Activated CD4-positive, alpha-beta T cell treated with anti-CD3 and anti-CD28 coated beads, Interleukin-2, amount 10 ng/mL, durations not matched to agents 24 days and 14 days (primary cell): ENCODE data around the gene ZCWPW1. TPM values are rescaled to one million over a fixed set of nuclear protein-coding genes. Genes with fewer than 3 reads are reported as not detected.
"Not testable (repeated sequence)": the region's sequence is repeated elsewhere in the genome, so short reads cannot be mapped to it uniquely, and the experiment has no call there.

Source experiments
- DNase-seq: peaks from one replicate; pipeline ENCODE4 v3.0.0; 2022
- H3K27ac Mint-ChIP-seq: one replicate; pipeline ENCODE4 v1.8.0; 2022; ENCODE audit warnings: mild to moderate bottlenecking, mixed read lengths
- H3K27me3 Mint-ChIP-seq: one replicate; pipeline ENCODE4 v1.8.0; 2022; ENCODE audit warnings: mixed read lengths
- H3K36me3 Mint-ChIP-seq: one replicate; pipeline ENCODE4 v1.8.0; 2022; ENCODE audit warnings: low read depth, mild to moderate bottlenecking, mixed read lengths
- H3K4me1 Mint-ChIP-seq: one replicate; pipeline ENCODE4 v1.8.0; 2021; ENCODE audit warnings: mixed read lengths
- H3K4me3 Mint-ChIP-seq: one replicate; pipeline ENCODE4 v1.8.0; 2022; ENCODE audit warnings: mild to moderate bottlenecking, moderate library complexity, mixed read lengths
- H3K9me3 Mint-ChIP-seq: one replicate; pipeline ENCODE4 v1.8.0; 2021; ENCODE audit warnings: mixed read lengths
- intact Hi-C: fragments of 100-400 bp; cut with micrococcal nuclease; formaldehyde crosslinking; loops from one replicate; pipeline ENCODE4 v1.15.1; 2023
- total RNA-seq: library from RNA; stranded (reverse); gene quantifications from 2 replicates; pipeline ENCODE4 v1.2.3, GENCODE V29; 2022

Gene ZCWPW1
- total RNA-seq, 1 donor from 2014 or later: 2.6 TPM

- no peaks in the 10 kb centered on the region for H3K27me3 Mint-ChIP-seq
- DNase-seq: no peak
- no peak overlapping the region for H3K27ac Mint-ChIP-seq
- peaks cover 41% of the 10 kb centered on the region for H3K36me3 Mint-ChIP-seq
- H3K4me1 Mint-ChIP-seq: peaks cover 10% of the 10 kb centered on the region
- intact Hi-C loops: no loop called here
- no peaks in the 10 kb centered on the region for H3K9me3 Mint-ChIP-seq
- no peak overlapping the region for H3K4me3 Mint-ChIP-seq
Measured at GRCh38 chr7:100466653-100467605, 38.4 kb upstream of the ZCWPW1 start.

GRCh38 chr7:100465702-100466311 lies 37.3 kb upstream of the ZCWPW1 start:
- Mint-ChIP-seq H3K27ac (no peak overlapping the region), H3K9me3 (no peaks in the 10 kb centered on the region), H3K27me3 (no peaks in the 10 kb centered on the region), H3K4me3 (no peak overlapping the region), H3K4me1 (peaks cover 8% of the 10 kb centered on the region), H3K36me3 (peaks cover 38% of the 10 kb centered on the region)
- DNase-seq: no peak
- intact Hi-C loops: no loop called here

- Mint-ChIP-seq H3K27ac (peak overlapping the region; percentile 11), H3K4me3 (no peak overlapping the region), H3K36me3 (peaks cover 40% of the 10 kb centered on the region), H3K4me1 (peaks cover 8% of the 10 kb centered on the region), H3K27me3 (no peaks in the 10 kb centered on the region), H3K9me3 (no peaks in the 10 kb centered on the region)
- intact Hi-C loops: no loop called here
- DNase-seq: no peak
Measured at GRCh38 chr7:100465299-100465698, 36.8 kb upstream of the ZCWPW1 start.

GRCh38 chr7:100464791-100465190 lies 36.3 kb upstream of the ZCWPW1 start:
- Mint-ChIP-seq H3K9me3 (no peaks in the 10 kb centered on the region), H3K36me3 (peaks cover 38% of the 10 kb centered on the region), H3K27ac (no peak overlapping the region), H3K4me3 (no peak overlapping the region), H3K4me1 (peaks cover 7% of the 10 kb centered on the region), H3K27me3 (no peaks in the 10 kb centered on the region)
- no peak for DNase-seq
- intact Hi-C loops: no loop called here

- H3K4me3 Mint-ChIP-seq: no peak within 1 kb of the TSS
- no peaks in the 10 kb centered on the region for H3K9me3 Mint-ChIP-seq
- no peaks in the 10 kb centered on the region for H3K27me3 Mint-ChIP-seq
- no peak within 1 kb of the TSS for H3K27ac Mint-ChIP-seq
- H3K36me3 Mint-ChIP-seq: peaks cover 39% of the 10 kb centered on the region
- intact Hi-C loops: no loop called here
- no peak for DNase-seq
- H3K4me1 Mint-ChIP-seq: peaks cover 4% of the 10 kb centered on the region
Measured at GRCh38 chr7:100464210-100464660, 35.7 kb upstream of the ZCWPW1 start, which contains the start of gene SPACDR. SPACDR (minus strand) TSS chr7:100464260; CDS start chr7:100464025, 235 bp downstream.

- Mint-ChIP-seq H3K36me3 (peaks cover 17% of the 10 kb centered on the region), H3K9me3 (no peaks in the 10 kb centered on the region), H3K27me3 (no peaks in the 10 kb centered on the region), H3K27ac (no peak overlapping the region), H3K4me1 (peaks cover 11% of the 10 kb centered on the region), H3K4me3 (no peak overlapping the region)
- DNase-seq: no peak
- intact Hi-C loops: no loop called here
Measured at GRCh38 chr7:100457033-100457432, 28.5 kb upstream of the ZCWPW1 start.

- Mint-ChIP-seq H3K27me3 (no peaks in the 10 kb centered on the region), H3K4me1 (peaks cover 11% of the 10 kb centered on the region), H3K36me3 (peaks cover 16% of the 10 kb centered on the region), H3K9me3 (no peaks in the 10 kb centered on the region), H3K27ac (no peak overlapping the region), H3K4me3 (no peak overlapping the region)
- intact Hi-C loops: no loop called here
- DNase-seq: no peak
Measured at GRCh38 chr7:100456562-100456961, 28.1 kb upstream of the ZCWPW1 start.

GRCh38 chr7:100455206-100455605 lies 26.7 kb upstream of the ZCWPW1 start:
- no peak for DNase-seq

GRCh38 chr7:100453854-100454253 lies 25.4 kb upstream of the ZCWPW1 start:
- H3K27me3 Mint-ChIP-seq, H3K9me3 Mint-ChIP-seq, intact Hi-C loops, H3K4me3 Mint-ChIP-seq, DNase-seq, H3K27ac Mint-ChIP-seq, H3K36me3 Mint-ChIP-seq: not testable (repeated sequence)
- peaks cover 18% of the 10 kb centered on the region for H3K4me1 Mint-ChIP-seq

More at GRCh38 chr7:100455206-100455605, 26.7 kb upstream of the ZCWPW1 start:
- Mint-ChIP-seq H3K27ac (no peak overlapping the region), H3K4me3 (no peak overlapping the region), H3K9me3 (no peaks in the 10 kb centered on the region), H3K4me1 (peaks cover 18% of the 10 kb centered on the region), H3K36me3 (peaks cover 10% of the 10 kb centered on the region), H3K27me3 (no peaks in the 10 kb centered on the region)
- intact Hi-C loops: no loop called here

GRCh38 chr7:100452513-100452912 lies 24.0 kb upstream of the ZCWPW1 start:
- intact Hi-C loops: no loop called here
- H3K4me1 Mint-ChIP-seq: peaks cover 16% of the 10 kb centered on the region
- no peak overlapping the region for H3K27ac Mint-ChIP-seq
- H3K27me3 Mint-ChIP-seq: no peaks in the 10 kb centered on the region
- no peaks in the 10 kb centered on the region for H3K9me3 Mint-ChIP-seq
- peaks cover 2% of the 10 kb centered on the region for H3K36me3 Mint-ChIP-seq
- no peak overlapping the region for H3K4me3 Mint-ChIP-seq
- no peak for DNase-seq

- Mint-ChIP-seq H3K4me1 (peaks cover 22% of the 10 kb centered on the region), H3K27me3 (no peaks in the 10 kb centered on the region), H3K27ac (no peak overlapping the region), H3K9me3 (no peaks in the 10 kb centered on the region), H3K36me3 (no peaks in the 10 kb centered on the region), H3K4me3 (no peak overlapping the region)
- intact Hi-C loops: no loop called here
- DNase-seq: no peak
Measured at GRCh38 chr7:100449190-100449795, 20.8 kb upstream of the ZCWPW1 start.

- DNase-seq, intact Hi-C loops, H3K36me3 Mint-ChIP-seq, H3K27me3 Mint-ChIP-seq, H3K4me3 Mint-ChIP-seq, H3K27ac Mint-ChIP-seq, H3K9me3 Mint-ChIP-seq: not testable (repeated sequence)
- H3K4me1 Mint-ChIP-seq: peaks cover 26% of the 10 kb centered on the region
Measured at GRCh38 chr7:100447363-100447762, 18.9 kb upstream of the ZCWPW1 start.

GRCh38 chr7:100446040-100446439 lies 17.5 kb upstream of the ZCWPW1 start:
- Mint-ChIP-seq H3K36me3 (no peaks in the 10 kb centered on the region), H3K4me3 (no peak overlapping the region), H3K27ac (peak overlapping the region; percentile 25), H3K27me3 (no peaks in the 10 kb centered on the region), H3K4me1 (peaks cover 28% of the 10 kb centered on the region), H3K9me3 (no peaks in the 10 kb centered on the region)
- intact Hi-C loops: no loop called here
- no peak for DNase-seq
